HG03139 (cell line): ENCODE results near the gene DNAJC11.
"Not testable (repeated sequence)": the region's sequence is repeated elsewhere in the genome, so short reads cannot be mapped to it uniquely, and the experiment has no call there.

ENCODE experiments used
- ATAC-seq: cut with Tn5 transposase; IDR thresholded peaks from one replicate; pipeline ENCODE4 v1.9.1; 2021; ENCODE audit not compliant: unreplicated experiment

Gene DNAJC11

DNA sequence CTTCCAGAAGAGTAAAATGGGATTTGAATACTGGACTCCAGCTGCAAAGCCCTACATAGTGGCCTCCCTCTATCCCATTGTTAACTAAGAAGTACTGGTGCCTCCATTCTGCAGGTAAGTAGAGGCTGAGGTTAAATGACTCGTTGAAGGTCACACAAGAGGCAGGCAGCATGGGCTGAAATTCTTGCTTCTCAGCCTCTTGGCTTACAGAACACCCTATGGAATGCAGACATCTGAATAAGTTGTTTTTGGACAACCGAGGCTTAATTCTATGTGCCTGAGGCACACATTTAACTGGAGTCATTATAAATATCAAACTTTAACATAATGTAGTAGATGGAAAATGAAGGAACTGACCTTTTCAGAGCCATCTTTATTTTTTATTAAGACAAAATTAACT lies 5.7 kb downstream of the DNAJC11 start:
- no peak for ATAC-seq

DNA sequence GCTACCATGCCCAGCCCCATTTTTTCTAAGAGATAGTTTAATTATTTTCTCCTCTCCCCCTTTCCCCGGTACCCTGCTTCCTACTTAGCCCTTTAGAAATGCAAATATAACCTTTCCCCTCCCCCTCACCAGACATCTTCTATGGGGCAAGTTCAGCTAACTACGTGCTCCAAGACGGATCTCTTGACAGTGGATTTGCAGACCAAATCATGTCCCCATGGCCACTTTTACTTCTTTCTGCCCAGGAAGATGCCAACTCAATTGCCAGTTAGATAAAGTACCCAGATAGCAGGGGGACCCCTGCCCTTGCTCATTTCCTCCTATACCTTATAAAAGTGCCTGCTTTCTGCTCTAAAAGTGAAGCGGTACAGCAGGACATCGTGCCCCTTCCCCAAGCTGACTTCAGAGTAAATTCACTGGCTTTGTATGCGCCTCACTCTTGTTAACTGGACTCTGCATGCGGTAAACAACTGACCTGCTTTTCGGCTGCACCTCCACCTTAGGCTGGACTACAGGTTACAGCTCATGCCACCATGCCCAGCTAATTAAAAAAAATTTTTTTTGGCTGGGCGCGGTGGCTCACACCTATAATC lies 7.4 kb downstream of the DNAJC11 start:
- ATAC-seq, result no peak

DNA sequence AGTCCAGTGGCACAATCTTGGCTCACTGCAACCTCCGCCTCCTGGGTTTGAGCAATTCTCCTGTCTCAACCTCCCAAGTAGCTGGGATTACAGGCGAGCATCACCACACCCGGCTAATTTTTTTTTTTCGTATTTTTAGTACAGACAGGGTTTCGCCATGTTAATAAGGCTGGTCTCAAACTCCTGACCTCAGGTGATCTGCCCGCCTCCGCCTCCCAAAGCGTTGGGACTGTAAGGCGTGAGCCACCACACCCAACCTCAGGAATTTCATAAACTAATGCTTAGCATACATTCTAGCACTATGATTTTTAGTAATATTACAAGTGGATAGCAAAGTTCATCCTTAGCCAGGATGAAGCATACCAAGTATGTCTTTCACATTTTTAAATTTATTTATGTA lies 8.7 kb downstream of the DNAJC11 start:
- no peak for ATAC-seq

DNA sequence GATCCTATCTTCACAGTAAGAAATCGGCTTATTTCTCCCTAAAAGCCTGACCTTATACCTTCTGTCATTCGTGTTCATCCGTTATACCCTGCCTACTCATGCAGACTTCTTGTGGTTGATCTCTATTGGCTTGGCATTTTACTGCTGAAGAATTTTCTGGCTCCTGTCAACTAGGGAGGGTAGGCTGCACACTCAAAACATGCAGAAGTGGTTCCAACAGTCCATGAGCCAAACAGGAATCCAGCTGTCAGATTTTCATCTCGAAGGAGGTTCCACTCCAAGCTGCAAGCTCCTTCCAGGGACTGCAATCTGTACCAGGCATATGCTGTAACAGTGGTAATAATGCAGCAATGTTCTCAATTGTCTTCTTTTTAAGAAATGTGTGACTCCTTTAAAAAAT lies 10.1 kb downstream of the DNAJC11 start:
- no peak for ATAC-seq

DNA sequence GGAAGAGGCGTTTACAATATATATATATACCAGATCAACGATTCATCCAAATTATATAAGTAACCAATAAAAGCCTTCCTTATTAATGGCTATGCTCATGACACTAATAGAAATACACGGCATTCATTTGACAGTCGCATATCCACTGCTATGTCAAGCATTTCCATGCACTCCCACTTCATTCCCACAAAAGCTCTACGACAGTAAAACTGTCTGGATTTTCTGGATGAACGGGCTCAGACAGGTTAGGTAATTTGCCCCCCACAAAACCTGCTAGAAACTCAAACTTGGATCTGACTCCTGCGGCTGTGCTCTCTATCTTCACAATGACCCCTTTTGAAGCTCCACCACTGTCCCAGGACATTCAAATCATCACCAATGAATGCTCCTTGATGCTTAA lies 11.4 kb downstream of the DNAJC11 start:
- no peak for ATAC-seq

DNA sequence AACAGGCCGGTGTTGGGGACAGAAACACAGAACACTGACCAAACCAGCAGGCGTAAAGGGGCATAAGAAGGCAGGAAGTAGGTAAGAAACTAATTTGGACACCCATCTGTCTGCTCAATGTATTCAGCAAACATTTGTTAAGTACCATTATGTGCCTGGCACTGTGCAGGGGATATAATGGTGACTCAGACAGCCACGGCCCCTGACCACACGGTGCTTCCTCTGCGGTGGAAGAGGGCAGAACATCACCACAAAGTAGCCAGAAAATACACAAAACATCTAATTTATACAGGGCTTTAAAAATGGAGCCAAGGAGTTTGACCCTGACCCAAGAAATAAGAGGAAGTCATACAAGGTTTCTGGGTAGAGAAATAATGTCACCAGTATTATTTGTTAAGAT lies 12.9 kb downstream of the DNAJC11 start:
- no peak for ATAC-seq

DNA sequence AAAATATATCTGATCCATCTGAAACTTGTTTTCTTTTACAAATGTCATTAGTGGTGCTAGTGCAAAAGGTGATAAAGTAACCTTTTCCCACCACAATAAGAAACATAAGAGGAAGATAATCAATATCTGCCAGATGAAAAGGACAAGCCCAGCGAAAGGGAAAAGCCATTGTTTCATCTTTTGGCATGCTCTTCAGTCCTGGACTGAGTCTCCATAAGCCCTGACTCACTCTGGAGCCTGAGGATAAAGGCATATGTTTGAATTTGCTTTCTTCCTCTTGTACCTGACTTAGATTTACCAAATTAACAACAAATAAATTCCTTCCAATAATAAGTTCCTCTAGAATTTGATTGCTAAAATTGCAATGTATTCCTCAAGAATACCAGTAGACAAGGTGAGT lies 13.6 kb downstream of the DNAJC11 start:
- ATAC-seq, result no peak

DNA sequence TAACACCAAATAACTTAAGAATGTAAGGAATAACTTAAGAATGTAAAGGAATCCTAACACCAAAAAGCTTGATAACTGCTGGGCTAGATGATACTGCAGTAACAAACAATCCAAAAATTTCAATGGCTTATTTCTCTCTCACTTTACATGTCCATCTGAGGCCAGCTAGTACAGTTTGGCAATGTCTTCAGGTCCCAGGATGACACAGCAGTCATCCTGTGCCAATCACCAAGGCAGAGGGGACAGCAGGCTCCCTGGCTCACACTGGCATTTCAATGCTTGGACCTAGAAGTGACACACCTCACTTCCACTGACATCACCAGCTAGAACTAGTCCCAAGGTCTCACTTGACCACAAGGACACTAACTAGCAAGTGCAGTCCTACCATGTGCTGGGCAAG lies 15.3 kb downstream of the DNAJC11 start:
- ATAC-seq, result no peak

DNA sequence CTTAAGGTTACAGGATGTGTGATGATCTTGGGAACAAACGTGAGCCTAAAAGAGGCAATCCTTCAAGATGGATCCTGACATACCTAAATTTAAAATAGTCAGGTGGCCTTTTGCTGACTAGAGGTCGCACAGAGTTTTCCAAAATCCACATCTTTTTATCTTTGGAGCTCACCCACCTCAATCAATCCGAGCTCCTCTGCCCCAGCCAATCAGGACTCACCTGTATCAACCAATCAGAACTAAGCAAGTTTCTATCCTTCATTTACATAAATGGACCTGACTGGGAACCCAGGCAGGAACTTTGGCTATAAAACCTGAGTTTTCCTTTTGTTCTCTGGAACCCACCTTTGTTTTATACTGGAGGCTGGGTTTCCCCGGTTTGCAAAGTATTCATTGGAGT lies 16.2 kb downstream of the DNAJC11 start:
- ATAC-seq, result no peak

DNA sequence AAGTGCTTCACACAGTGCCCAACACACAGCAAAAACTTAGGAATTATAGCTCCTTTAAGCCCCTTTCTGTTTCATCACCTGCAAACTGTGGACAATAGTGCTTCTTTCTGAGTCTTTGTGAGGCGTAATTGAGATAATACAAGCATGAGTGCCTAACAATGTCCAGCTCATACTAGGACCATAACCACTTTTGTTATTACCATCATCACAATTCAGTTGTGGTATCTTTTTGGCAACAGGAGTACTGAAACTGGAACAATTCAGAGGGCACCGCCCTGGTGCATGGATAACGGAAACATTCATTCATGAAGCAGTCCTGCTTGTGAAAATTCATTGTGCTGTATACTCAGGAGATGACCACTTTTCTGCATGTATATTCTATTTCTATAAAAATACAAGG lies 18.2 kb downstream of the DNAJC11 start:
- no peak for ATAC-seq

DNA sequence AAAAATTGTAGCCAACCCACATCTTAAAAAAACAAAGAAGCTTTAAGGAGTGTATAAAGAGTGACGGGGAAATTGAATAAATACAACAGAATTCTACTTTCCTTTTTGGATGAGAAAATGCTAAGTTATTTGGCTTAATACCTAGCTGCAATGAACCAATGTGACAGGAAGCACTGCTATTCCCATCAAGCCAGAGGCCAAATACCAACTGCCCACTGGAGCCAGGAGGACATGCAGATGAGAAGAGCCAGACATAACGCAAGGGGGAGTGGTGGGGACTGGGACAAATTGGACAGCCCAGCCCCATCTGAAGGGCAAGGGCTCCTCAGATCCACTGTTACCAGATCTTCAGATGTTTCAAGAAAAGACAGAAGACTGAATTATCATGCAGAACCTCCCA lies 25.7 kb downstream of the DNAJC11 start:
- ATAC-seq, result no peak

DNA sequence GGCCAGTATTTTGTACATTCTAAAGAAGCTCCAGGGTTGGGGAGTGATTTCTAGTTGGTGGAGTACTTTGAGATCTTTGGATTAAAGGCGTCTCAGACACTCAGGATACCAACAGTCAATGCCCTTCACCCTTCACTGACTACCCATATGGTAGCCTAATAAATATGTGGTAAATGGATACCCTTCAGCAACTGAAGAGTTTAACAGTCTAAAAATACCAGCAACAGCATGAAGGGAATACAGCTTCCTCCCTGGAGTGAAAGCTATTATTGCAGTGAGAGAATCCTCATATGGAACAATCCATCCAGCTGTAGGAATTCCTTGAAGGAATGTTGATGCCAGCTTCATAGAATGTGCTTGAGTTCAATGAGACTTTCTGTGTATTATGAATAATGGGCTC lies 26.8 kb downstream of the DNAJC11 start:
- ATAC-seq, result no peak

DNA sequence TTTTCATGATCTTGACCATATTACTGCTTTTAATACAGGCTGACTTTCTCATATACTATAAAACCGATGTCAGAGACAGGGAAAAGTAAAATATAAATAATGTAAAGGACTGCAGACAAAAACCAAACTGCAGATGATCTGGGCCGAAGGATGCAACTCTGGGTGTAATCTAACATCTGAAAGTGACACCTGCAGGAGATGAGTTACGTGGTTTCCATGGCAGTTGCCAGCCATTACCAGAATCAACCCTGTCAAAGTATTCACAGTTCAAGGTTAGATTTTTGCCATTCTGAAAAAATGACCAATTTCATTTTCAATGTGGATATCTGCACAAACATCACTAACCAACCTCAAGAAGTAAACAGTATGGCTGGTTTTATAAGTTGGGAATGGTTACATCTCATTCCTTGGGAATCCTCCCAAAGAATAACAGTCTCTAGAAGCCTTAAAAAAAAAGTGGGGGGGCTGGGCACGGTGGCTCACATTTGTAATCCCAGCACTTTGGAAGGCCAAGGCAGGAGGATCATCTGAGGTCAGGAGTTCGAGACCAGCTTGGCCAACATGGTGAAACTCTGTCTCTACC lies 27.7 kb downstream of the DNAJC11 start:
- ATAC-seq, result no peak

DNA sequence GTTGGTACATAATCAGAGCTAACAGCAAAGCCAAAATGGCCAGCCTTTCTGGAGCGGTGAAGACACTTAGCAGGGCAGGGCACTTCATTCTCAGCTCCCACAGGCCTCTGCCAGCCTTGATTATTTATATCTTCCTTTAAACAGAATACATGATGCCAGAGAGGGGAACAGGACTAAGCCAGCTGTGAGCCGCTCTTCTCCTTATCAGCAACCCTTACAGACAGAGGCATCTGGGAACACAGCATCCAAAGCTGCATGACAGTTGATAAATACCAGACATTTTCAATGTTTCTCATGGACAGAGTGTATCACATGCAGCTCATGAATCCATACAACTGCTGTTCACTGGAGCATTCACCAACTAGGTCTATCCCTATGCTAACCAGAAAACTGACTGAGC lies 29.1 kb downstream of the DNAJC11 start:
- no peak for ATAC-seq

DNA sequence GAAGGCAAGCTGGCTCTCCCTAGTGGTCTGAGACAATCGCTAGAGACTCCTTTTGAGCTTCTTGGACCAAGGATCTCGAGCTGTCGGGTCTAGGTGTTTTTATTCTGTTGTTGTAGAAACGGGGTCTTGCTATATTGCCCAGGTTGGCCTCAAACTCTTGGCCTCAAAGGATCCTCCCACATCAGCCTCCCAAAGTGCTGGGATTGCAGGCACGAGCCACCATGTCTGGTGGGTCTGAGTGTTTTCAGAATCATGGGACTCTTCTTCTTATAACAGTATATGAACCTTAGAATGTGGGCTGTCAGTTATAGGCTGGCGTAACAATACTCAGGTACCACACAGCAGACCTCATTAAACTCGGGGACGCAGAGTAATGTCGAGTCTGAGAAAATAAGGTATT lies 33.1 kb downstream of the DNAJC11 start:
- no peak for ATAC-seq

DNA sequence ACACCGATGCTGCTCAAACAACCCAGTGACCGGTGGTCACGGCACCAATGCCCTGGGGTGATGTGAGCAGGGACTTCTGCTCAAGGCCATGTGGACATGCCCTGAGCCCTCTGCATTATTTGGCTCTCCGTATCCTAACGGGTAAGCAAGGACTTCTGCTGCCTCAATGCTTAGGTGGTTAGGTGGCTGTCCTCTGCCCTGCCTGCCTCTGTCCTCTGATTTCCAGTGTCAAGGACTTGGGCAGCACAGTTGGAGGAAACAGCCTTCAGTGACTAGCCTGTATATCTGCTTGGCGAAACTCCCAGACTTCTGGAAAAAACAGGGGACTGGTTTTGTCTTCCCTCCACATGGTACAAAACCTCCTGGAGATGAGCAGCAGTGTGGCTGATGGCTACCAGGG lies 34.5 kb downstream of the DNAJC11 start:
- ATAC-seq, result no peak

DNA sequence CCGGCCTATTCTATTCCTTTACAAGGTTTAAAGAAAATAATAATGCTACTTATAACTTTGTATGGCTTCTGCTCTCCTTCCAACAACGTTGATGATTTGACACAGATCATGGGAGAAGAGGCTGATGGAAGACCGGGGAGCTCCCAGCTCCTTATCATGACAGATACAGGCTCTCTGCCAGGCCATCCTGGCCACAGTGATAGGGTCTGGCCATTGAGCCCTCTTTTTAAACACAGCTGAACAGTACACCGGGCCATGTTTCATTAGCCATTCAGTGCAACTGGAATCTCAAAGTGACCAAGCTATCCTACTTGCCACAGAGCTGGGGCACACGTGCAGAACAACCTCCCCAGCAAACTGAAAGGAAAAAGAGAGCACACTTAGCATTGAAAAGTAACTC lies 34.9 kb downstream of the DNAJC11 start:
- ATAC-seq, result no peak

DNA sequence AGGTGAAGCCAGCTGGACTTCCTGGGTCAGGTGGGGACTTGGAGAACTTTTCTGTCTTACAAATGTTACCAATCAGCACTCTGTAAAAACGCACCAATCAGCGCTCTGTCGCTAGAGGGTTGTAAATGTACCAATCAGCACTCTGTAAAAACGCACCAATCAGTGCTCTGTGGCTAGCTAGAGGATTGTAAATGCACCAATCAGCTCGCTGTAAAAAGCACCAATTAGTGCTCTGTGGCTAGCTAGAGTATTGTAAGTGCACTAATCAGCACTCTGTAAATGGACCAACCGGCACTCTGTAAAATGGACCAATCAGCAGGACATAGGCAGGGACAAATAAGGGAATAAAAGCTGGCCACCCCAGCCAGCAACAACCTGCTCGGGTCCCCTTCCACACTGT lies 39.1 kb downstream of the DNAJC11 start:
- not testable (repeated sequence) for ATAC-seq

DNA sequence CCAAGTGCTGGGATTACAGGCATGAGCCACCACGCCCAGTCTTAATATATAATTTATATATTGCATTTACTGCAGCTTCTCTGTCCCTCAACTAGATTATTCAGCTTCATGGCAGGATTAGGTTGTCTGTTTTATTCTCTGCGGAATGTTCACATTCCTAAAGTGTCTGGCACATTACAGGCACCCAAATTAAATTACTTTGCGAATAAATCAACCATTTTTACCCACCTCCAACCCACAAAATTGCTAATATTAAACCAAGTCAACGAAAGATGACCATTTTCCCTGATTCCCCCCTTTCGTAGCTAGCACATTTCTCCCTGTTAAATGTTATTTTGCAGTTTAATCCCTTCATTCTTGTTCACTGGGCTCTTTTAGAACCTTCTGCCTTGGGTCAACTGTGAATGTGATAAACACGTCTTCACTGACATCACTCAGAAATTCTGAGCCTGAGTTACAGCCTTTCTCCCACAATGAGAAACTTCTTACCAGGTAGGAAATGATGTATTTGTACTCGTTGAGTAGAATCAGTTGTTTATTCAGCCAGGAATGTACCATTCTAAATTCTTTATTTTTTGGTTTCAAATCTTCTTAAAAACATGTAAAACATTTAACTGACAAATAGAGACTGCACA lies 41.1 kb downstream of the DNAJC11 start:
- no peak for ATAC-seq

DNA sequence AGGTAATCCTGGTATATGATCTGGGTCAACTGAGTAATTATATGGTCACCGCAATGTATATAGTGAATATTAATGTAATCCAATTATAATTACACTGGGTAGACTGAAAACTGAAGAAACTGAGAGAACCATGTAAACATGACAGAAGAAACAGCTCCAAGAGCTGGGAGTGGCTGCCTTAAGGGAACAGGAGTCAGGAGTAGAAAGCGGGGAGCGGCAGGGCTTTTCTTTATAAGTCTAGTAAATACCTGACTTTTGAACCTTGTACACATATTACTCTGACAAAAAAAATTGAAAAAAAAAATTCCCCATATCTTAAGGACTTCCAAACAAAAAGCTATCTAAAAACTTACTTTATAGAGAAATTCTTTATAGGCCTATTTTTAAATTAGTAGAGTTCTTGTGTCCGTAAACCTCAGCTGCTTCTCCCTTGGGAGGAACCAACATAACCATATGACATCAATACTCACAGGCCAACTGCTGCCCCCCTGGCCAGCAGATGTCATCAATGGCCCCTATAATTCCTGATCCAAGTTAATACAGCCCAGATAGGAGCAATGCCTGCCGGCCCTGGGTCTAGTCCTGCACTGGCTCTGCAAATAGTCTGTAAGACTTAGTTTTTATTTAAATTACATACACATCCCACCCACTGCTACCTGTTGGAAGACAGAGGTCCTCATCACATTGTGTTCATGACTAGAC lies 43.1 kb downstream of the DNAJC11 start:
- no peak for ATAC-seq

DNA sequence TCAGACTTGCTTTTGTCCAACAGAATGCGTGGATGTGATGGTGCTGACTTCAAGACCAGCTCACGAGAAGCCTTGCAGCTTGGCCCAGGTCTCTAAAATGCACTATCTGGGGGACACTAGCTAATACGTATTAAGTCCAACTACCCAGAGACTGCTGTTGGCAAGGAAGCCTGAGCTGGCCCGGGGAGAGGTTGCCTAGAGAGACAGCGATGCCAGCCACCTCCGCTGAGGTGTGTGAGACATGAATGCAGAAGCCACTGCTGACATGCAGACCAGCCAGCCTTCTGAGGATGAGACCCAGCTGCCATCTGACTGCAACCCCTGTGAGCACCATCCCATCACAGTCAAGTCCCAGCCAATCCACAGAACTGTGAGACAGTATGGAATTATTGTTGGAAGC lies 44.5 kb downstream of the DNAJC11 start:
- ATAC-seq, result no peak
